ENCODE data around the gene KCNAB2.

Gene KCNAB2

GRCh38 chr1:6121021-6121421 lies 75.3 kb downstream of the KCNAB2 start:
- peaks cover 70% of the 10 kb centered on the region for H3K27me3 ChIP-seq (ENCODE audit: insufficient read depth, low read depth)
- TF ChIP-seq CTCF (conservative IDR thresholded peaks at IDR 0.05; ENCODE audit: low read depth, low read length): no peak
- no peak overlapping the region for H3K4me3 ChIP-seq (IDR thresholded peaks at IDR 0.05; ENCODE audit: insufficient read depth, low read depth, low read length)
- H3K79me2 ChIP-seq (ENCODE audit: insufficient read depth, low read depth): no peaks in the 10 kb centered on the region
- no peak overlapping the region for H3K4me2 ChIP-seq
- H3K4me1 ChIP-seq (ENCODE audit: low read depth, poor library complexity, severe bottlenecking): no peaks in the 10 kb centered on the region
- no peaks in the 10 kb centered on the region for H4K20me1 ChIP-seq (ENCODE audit: insufficient read depth)
- H3K9ac ChIP-seq: no peak overlapping the region
- no peak overlapping the region for H2AFZ ChIP-seq (ENCODE audit: low read depth)
- H3K27ac ChIP-seq: no peak overlapping the region
- H3K36me3 ChIP-seq (ENCODE audit: insufficient read depth): no peaks in the 10 kb centered on the region

- Histone ChIP-seq H3K9ac (no peak overlapping the region), H3K79me2 (ENCODE audit: insufficient read depth, low read depth) (no peaks in the 10 kb centered on the region), H3K27me3 (ENCODE audit: insufficient read depth, low read depth) (peaks cover 74% of the 10 kb centered on the region), H3K4me2 (no peak overlapping the region), H4K20me1 (ENCODE audit: insufficient read depth) (no peaks in the 10 kb centered on the region), H3K4me1 (ENCODE audit: low read depth, poor library complexity, severe bottlenecking) (no peaks in the 10 kb centered on the region), H3K4me3 (IDR thresholded peaks at IDR 0.05; ENCODE audit: insufficient read depth, low read depth, low read length) (no peak overlapping the region), H3K27ac (no peak overlapping the region), H2AFZ (ENCODE audit: low read depth) (no peak overlapping the region), H3K36me3 (ENCODE audit: insufficient read depth) (no peaks in the 10 kb centered on the region)
- no peak for TF ChIP-seq CTCF (conservative IDR thresholded peaks at IDR 0.05; ENCODE audit: low read depth, low read length)
Measured at GRCh38 chr1:6121651-6122370, 76.1 kb downstream of the KCNAB2 start.

GRCh38 chr1:6123083-6123482 lies 77.4 kb downstream of the KCNAB2 start:
- Histone ChIP-seq H3K79me2 (ENCODE audit: insufficient read depth, low read depth) (no peaks in the 10 kb centered on the region), H2AFZ (ENCODE audit: low read depth) (no peak overlapping the region), H3K27me3 (ENCODE audit: insufficient read depth, low read depth) (peaks cover 69% of the 10 kb centered on the region), H3K36me3 (ENCODE audit: insufficient read depth) (no peaks in the 10 kb centered on the region), H3K27ac (no peak overlapping the region), H3K4me1 (ENCODE audit: low read depth, poor library complexity, severe bottlenecking) (peaks cover 5% of the 10 kb centered on the region), H3K4me3 (IDR thresholded peaks at IDR 0.05; ENCODE audit: insufficient read depth, low read depth, low read length) (no peak overlapping the region), H3K9ac (no peak overlapping the region), H3K4me2 (no peak overlapping the region), H4K20me1 (ENCODE audit: insufficient read depth) (no peaks in the 10 kb centered on the region)
- TF ChIP-seq CTCF (conservative IDR thresholded peaks at IDR 0.05; ENCODE audit: low read depth, low read length): no peak

GRCh38 chr1:6123816-6124215 lies 78.1 kb downstream of the KCNAB2 start:
- H4K20me1 ChIP-seq (ENCODE audit: insufficient read depth): no peaks in the 10 kb centered on the region
- H3K4me1 ChIP-seq (ENCODE audit: low read depth, poor library complexity, severe bottlenecking): peaks cover 5% of the 10 kb centered on the region
- no peak for TF ChIP-seq CTCF (conservative IDR thresholded peaks at IDR 0.05; ENCODE audit: low read depth, low read length)
- H3K27me3 ChIP-seq (ENCODE audit: insufficient read depth, low read depth): peaks cover 61% of the 10 kb centered on the region
- H3K9ac ChIP-seq: no peak overlapping the region
- H3K79me2 ChIP-seq (ENCODE audit: insufficient read depth, low read depth): no peaks in the 10 kb centered on the region
- no peak overlapping the region for H3K4me2 ChIP-seq
- no peak overlapping the region for H3K27ac ChIP-seq
- no peak overlapping the region for H3K4me3 ChIP-seq (IDR thresholded peaks at IDR 0.05; ENCODE audit: insufficient read depth, low read depth, low read length)
- H2AFZ ChIP-seq (ENCODE audit: low read depth): no peak overlapping the region
- no peaks in the 10 kb centered on the region for H3K36me3 ChIP-seq (ENCODE audit: insufficient read depth)

Data from KMS-11 (cell line).